H9 (cell line): ENCODE measurements around the gene ADTRP. TPM values are rescaled to one million over a fixed set of nuclear protein-coding genes. Genes with fewer than 3 reads are reported as not detected.

Experiments
- DNase-seq: peaks from one replicate; pipeline ENCODE4 v3.0.0-alpha.2; 2017
- H2AFZ ChIP-seq: one replicate; pipeline ENCODE4 v1.6.1; 2013; ENCODE audit warnings: mild to moderate bottlenecking, low read length, control low read depth, moderate library complexity
- H2AK5ac ChIP-seq: 2 replicates; pipeline ENCODE4 v1.6.1; 2013; ENCODE audit warnings: low read length, control low read depth, mixed read lengths; ENCODE audit not compliant: insufficient read length
- H2BK120ac ChIP-seq: one replicate; pipeline ENCODE4 v1.6.1; 2013; ENCODE audit warnings: low read depth, mild to moderate bottlenecking, low read length, control low read depth, inconsistent platforms; ENCODE audit not compliant: poor library complexity, severe bottlenecking
- H2BK12ac ChIP-seq: 2 replicates; pipeline ENCODE4 v1.6.1; 2013; ENCODE audit warnings: low read length, control low read depth, mixed read lengths, low read depth; ENCODE audit not compliant: insufficient read length
- H2BK15ac ChIP-seq: 2 replicates; pipeline ENCODE4 v1.6.1; 2013; ENCODE audit warnings: low read depth, low read length, control low read depth
- H2BK20ac ChIP-seq: one replicate; pipeline ENCODE4 v1.6.1; 2013; ENCODE audit warnings: low read depth, mild to moderate bottlenecking, low read length, control low read depth, inconsistent platforms; ENCODE audit not compliant: poor library complexity, severe bottlenecking
- H2BK5ac ChIP-seq: 2 replicates; pipeline ENCODE4 v1.6.1; 2013; ENCODE audit warnings: low read length, control low read depth, mixed read lengths; ENCODE audit not compliant: insufficient read length
- H3K14ac ChIP-seq: 2 replicates; pipeline ENCODE4 v1.6.1; 2013; ENCODE audit warnings: low read length, control low read depth; ENCODE audit not compliant: insufficient read depth
- H3K18ac ChIP-seq: 2 replicates; pipeline ENCODE4 v1.6.1; 2013; ENCODE audit warnings: low read depth, mild to moderate bottlenecking, mixed read lengths, low read length, control low read depth; ENCODE audit not compliant: insufficient read length
- H3K23ac ChIP-seq: 2 replicates; pipeline ENCODE4 v1.6.1; 2013; ENCODE audit warnings: low read length, control low read depth, mixed read lengths, low read depth; ENCODE audit not compliant: insufficient read length
- H3K23me2 ChIP-seq: 2 replicates; pipeline ENCODE4 v1.6.1; 2013; ENCODE audit warnings: low read depth, mild to moderate bottlenecking, mixed read lengths, low read length, control low read depth; ENCODE audit not compliant: insufficient read length, poor library complexity, severe bottlenecking
- H3K27ac ChIP-seq: 2 replicates; pipeline ENCODE4 v1.5.1; 2013; ENCODE audit warnings: low read length, control low read depth, mixed read lengths, low read depth; ENCODE audit not compliant: insufficient read length
- H3K27me3 ChIP-seq: 2 replicates; pipeline ENCODE4 v1.6.1; 2013; ENCODE audit warnings: low read length, control low read depth, inconsistent platforms; ENCODE audit not compliant: insufficient read depth
- H3K4ac ChIP-seq: 2 replicates; pipeline ENCODE4 v1.6.1; 2013; ENCODE audit warnings: low read depth, mild to moderate bottlenecking, control low read depth, inconsistent platforms, low read length, moderate library complexity
- H3K4me1 ChIP-seq: 2 replicates; pipeline ENCODE4 v1.6.1; 2013; ENCODE audit warnings: low read length, control low read depth, inconsistent platforms; ENCODE audit not compliant: insufficient read depth
- H3K4me2 ChIP-seq: 2 replicates; pipeline ENCODE4 v1.6.1; 2013; ENCODE audit warnings: low read length, control low read depth, mixed read lengths; ENCODE audit not compliant: insufficient read length, insufficient read depth
- H3K56ac ChIP-seq: 2 replicates; pipeline ENCODE4 v1.6.1; 2013; ENCODE audit warnings: low read depth, mild to moderate bottlenecking, mixed read lengths, low read length, control low read depth; ENCODE audit not compliant: insufficient read length
- H3K79me1 ChIP-seq: 2 replicates; pipeline ENCODE4 v1.6.1; 2013; ENCODE audit warnings: low read depth, mild to moderate bottlenecking, moderate library complexity, low read length, control low read depth, inconsistent platforms; ENCODE audit not compliant: insufficient read depth, poor library complexity, severe bottlenecking
- H3K79me2 ChIP-seq: 2 replicates; pipeline ENCODE4 v1.6.1; 2013; ENCODE audit warnings: low read length, control low read depth, inconsistent platforms; ENCODE audit not compliant: insufficient read depth
- H3K9ac ChIP-seq: 2 replicates; pipeline ENCODE4 v1.6.1; 2013; ENCODE audit warnings: low read length, control low read depth, mixed read lengths; ENCODE audit not compliant: insufficient read length; ENCODE audit errors: extremely low read depth
- H3K9me3 ChIP-seq: one replicate; pipeline ENCODE4 v1.6.1; 2013; ENCODE audit warnings: low read depth, low read length, inconsistent platforms; ENCODE audit not compliant: control insufficient read depth
- H3T11ph ChIP-seq: one replicate; pipeline ENCODE4 v1.6.1; 2013; ENCODE audit warnings: mild to moderate bottlenecking, low read length, control low read depth, inconsistent platforms
- H4K20me1 ChIP-seq: one replicate; pipeline ENCODE4 v1.6.1; 2013; ENCODE audit not compliant: control insufficient read depth, insufficient read length, insufficient read depth
- H4K5ac ChIP-seq: 2 replicates; pipeline ENCODE4 v1.6.1; 2013; ENCODE audit warnings: low read depth, mild to moderate bottlenecking, mixed read lengths, low read length, control low read depth; ENCODE audit not compliant: insufficient read length
- H4K8ac ChIP-seq: replicated peaks from 2 replicates; pipeline ENCODE4 v1.6.1; 2013; ENCODE audit warnings: low read length, control low read depth, mixed read lengths, low read depth; ENCODE audit not compliant: insufficient read length
- H4K91ac ChIP-seq: 2 replicates; pipeline ENCODE4 v1.6.1; 2013; ENCODE audit warnings: low read depth, mild to moderate bottlenecking, moderate library complexity, mixed read lengths, low read length, control low read depth; ENCODE audit not compliant: insufficient read length
- H3K27ac Mint-ChIP-seq, 3 experiments: 2 replicates in 2 of 3; 3 replicates in 1 of 3; pipeline ENCODE4 v1.8.0; 2020 to 2021; ENCODE audit warnings: mixed read lengths in 3 of 3, mild to moderate bottlenecking in 1 of 3, moderate library complexity in 1 of 3
- H3K27me3 Mint-ChIP-seq: 2 replicates; pipeline ENCODE4 v1.8.0; 2021; ENCODE audit warnings: low read depth, mild to moderate bottlenecking, moderate library complexity, mixed read lengths
- H3K36me3 Mint-ChIP-seq, 3 experiments: 2 replicates in 2 of 3; 3 replicates in 1 of 3; pipeline ENCODE4 v1.8.0; 2020 to 2021; ENCODE audit warnings: low read depth in 3 of 3, mixed read lengths in 3 of 3; ENCODE audit not compliant: insufficient read depth in 1 of 3
- H3K4me1 Mint-ChIP-seq, 2 experiments: 2 replicates each; pipeline ENCODE4 v1.8.0; 2020; ENCODE audit warnings: mixed read lengths in 2 of 2
- H3K4me3 Mint-ChIP-seq, 2 experiments: 2 replicates in 1 of 2; 3 replicates in 1 of 2; pipeline ENCODE4 v1.8.0; 2020 to 2021; ENCODE audit warnings: mild to moderate bottlenecking in 2 of 2, mixed read lengths in 2 of 2, moderate library complexity in 1 of 2
- H3K9me3 Mint-ChIP-seq, 2 experiments: 2 replicates in 1 of 2; 3 replicates in 1 of 2; pipeline ENCODE4 v1.8.0; 2020; ENCODE audit warnings: mild to moderate bottlenecking in 2 of 2, mixed read lengths in 2 of 2, moderate library complexity in 1 of 2
- CTCF ChIP-seq: fragments of 200-600 bp; sonication (generic); conservative IDR thresholded peaks from 3 replicates; pipeline ENCODE4 v1.8.0; 2021; ENCODE audit warnings: antibody characterized with exemption, mild to moderate bottlenecking
- WGBS: extraction: QIAGEN DNeasy Blood & Tissue Kit; methylation state at CpG from one replicate; pipeline ENCODE4 v1.1.7; 2013; ENCODE audit warnings: missing lambda C conversion rate, low lambda C conversion rate, mixed read lengths; ENCODE audit not compliant: insufficient read length; ENCODE audit errors: extremely low coverage; 5-methylcytosine and 5-hydroxymethylcytosine counted together
- total RNA-seq: library from RNA; stranded (reverse); gene quantifications from 2 replicates; pipeline ENCODE4 v1.2.1, GENCODE V29; 2021

ADTRP gene
- total RNA-seq, 1 experiment from 2014 or later = not detected

GRCh38 chr6:11798538-11798937 lies 19.9 kb upstream of the ADTRP start:
- WGBS = no CpG with 5 or more reads among the region's 7 CpGs
- H3K36me3 Mint-ChIP-seq = no peaks in the 10 kb centered on the region

More at GRCh38 chr6:11798538-11798937, 19.9 kb upstream of the ADTRP start:
- no peak overlapping the region for H4K91ac ChIP-seq
- no peak overlapping the region for H2AFZ ChIP-seq
- no peak for DNase-seq
- no peaks in the 10 kb centered on the region for H3K27me3 ChIP-seq
- no peak overlapping the region for H3T11ph ChIP-seq
- H3K79me1 ChIP-seq = no peaks in the 10 kb centered on the region
- H2BK120ac ChIP-seq = no peak overlapping the region
- no peak overlapping the region for H2BK15ac ChIP-seq
- H3K4me2 ChIP-seq = no peak overlapping the region
- no peak overlapping the region for H2BK5ac ChIP-seq
- H2BK12ac ChIP-seq = no peak overlapping the region
- H3K9me3 ChIP-seq = no peaks in the 10 kb centered on the region
- no peak overlapping the region for H2AK5ac ChIP-seq
- no peak for TF ChIP-seq CTCF
- no peak overlapping the region for H3K27ac ChIP-seq
- H3K4me1 ChIP-seq = no peaks in the 10 kb centered on the region; the same call in 1 of the 2 replicates
- no peak overlapping the region for H3K23ac ChIP-seq
- no peaks in the 10 kb centered on the region for H3K23me2 ChIP-seq
- H4K5ac ChIP-seq = no peak overlapping the region
- no peak overlapping the region for H3K27ac Mint-ChIP-seq
- H3K4ac ChIP-seq = no peak overlapping the region
- H3K4me1 Mint-ChIP-seq = peaks cover 8 to 13% of the 10 kb centered on the region in 2 experiments
- H3K27me3 Mint-ChIP-seq = no peaks in the 10 kb centered on the region
- no peak overlapping the region for H3K56ac ChIP-seq
- no peak overlapping the region for H3K14ac ChIP-seq
- H2BK20ac ChIP-seq = no peak overlapping the region
- H4K8ac ChIP-seq = no peak overlapping the region
- H3K18ac ChIP-seq = no peak overlapping the region
- H3K9me3 Mint-ChIP-seq = no peaks in the 10 kb centered on the region
- H4K20me1 ChIP-seq = no peaks in the 10 kb centered on the region
- H3K4me3 Mint-ChIP-seq = no peak overlapping the region
- H3K9ac ChIP-seq = no peak overlapping the region
- H3K79me2 ChIP-seq = no peaks in the 10 kb centered on the region
